Measurements from ENCODE around the gene DENND1B.

DENND1B gene

DNA sequence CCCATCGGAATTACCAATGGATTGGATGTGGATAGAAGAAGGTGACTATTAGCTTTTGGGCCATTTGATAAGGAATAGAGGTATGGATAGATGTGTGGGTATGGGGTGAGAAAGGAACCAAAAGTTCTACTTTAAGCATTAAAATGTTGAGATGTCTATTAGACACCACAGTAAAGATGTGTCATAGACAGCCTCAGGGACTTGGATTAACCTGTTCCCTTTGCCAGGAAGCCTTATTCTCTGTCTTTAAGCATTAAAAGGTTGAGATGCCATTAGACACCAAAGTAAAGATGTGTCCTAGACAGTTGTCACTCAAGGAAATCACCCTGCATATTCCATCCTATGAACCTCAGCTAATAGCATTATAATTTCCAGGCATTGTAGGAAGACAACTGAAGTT is 11.0 kb upstream of the DENND1B start:
- no peak overlapping the region for H3K4me3 ChIP-seq (ENCODE audit: low read depth in 1 of 5, low read length in 5 of 5)
- no peak overlapping the region for H3K9ac ChIP-seq (ENCODE audit: low read length in 5 of 5)
- H3K36me3 ChIP-seq (ENCODE audit: control insufficient read depth in 5 of 5, insufficient read depth in 5 of 5, low read length in 5 of 5) = no peaks in the 10 kb centered on the region
- no peaks in the 10 kb centered on the region for H3K27me3 ChIP-seq (ENCODE audit: control insufficient read depth in 5 of 5, insufficient read depth in 4 of 5, low read length in 5 of 5)
- H3K4me1 ChIP-seq (ENCODE audit: control insufficient read depth in 5 of 5, insufficient read depth in 5 of 5, low read length in 5 of 5) = no peaks in the 10 kb centered on the region
- H3K9me3 ChIP-seq (ENCODE audit: control insufficient read depth in 5 of 5, low read length in 5 of 5) = peaks cover 0 to 7% (median 6%) of the 10 kb centered on the region in 5 donors
- H3K27ac ChIP-seq (ENCODE audit: low read depth, low read length) = no peak overlapping the region

DNA sequence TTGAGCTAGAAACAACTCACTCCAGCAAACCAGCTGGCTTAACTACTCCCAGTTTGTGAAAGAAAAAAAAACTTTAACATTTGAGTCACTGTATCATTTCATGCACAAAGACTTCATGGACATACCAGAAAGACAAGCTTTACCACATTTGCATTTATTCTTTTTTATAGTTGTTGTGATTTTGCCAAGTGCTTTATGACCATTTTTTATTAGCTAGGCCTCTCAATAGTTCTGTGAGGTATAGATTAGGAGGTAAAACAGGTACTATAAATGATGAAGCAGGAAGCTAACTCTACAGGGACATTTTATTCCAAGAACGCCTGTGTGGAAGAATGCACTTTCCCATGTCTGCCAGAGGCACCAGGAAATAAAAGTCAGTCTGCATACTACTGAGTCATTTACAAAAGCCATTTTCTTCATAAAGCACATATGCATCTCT is 8.2 kb upstream of the DENND1B start:
- Histone ChIP-seq H3K27me3 (ENCODE audit: control insufficient read depth in 5 of 5, insufficient read depth in 4 of 5, low read length in 5 of 5) (no peaks in the 10 kb centered on the region), H3K27ac (ENCODE audit: low read depth, low read length) (no peak overlapping the region), H3K36me3 (ENCODE audit: control insufficient read depth in 5 of 5, insufficient read depth in 5 of 5, low read length in 5 of 5) (no peaks in the 10 kb centered on the region), H3K4me1 (ENCODE audit: control insufficient read depth in 5 of 5, insufficient read depth in 5 of 5, low read length in 5 of 5) (no peaks in the 10 kb centered on the region), H3K4me3 (ENCODE audit: low read depth in 1 of 5, low read length in 5 of 5) (no peak overlapping the region), H3K9me3 (ENCODE audit: control insufficient read depth in 5 of 5, low read length in 5 of 5) (no peaks in the 10 kb centered on the region), H3K9ac (ENCODE audit: low read length in 5 of 5) (no peak overlapping the region)

DNA sequence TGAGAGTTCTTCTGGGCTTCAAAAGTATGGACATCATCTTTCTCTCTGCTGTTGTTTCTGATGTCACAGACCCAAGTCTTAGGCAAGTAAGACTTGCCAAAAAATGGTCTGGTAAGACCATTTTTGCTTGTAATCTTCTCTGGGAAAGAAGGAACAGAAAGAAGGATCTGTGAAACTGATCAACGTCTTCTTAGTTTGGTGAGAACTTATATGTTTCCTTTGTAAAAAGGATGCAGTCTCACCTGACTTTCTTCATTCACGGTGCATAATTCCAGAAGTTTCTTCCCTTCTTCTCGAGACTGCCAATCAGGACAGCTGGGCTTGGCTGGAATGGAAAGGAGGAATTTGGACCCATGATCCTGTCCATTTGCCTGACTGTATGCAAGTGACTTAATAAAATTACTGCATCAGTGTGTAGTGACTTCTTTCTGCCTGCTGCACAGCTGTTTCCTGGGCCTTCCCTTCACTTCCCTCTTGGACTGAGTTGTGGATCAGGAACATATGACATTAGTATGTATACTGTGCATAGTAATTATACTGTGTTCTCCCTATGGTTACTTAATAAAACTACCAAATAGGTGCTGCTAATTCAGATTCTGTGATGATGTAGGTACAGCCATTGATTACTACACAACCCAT is 7.6 kb upstream of the DENND1B start:
- Histone ChIP-seq H3K27ac (ENCODE audit: low read depth, low read length) (no peak overlapping the region), H3K9ac (ENCODE audit: low read length in 5 of 5) (no peak overlapping the region), H3K4me3 (ENCODE audit: low read depth in 1 of 5, low read length in 5 of 5) (no peak overlapping the region)

DNA sequence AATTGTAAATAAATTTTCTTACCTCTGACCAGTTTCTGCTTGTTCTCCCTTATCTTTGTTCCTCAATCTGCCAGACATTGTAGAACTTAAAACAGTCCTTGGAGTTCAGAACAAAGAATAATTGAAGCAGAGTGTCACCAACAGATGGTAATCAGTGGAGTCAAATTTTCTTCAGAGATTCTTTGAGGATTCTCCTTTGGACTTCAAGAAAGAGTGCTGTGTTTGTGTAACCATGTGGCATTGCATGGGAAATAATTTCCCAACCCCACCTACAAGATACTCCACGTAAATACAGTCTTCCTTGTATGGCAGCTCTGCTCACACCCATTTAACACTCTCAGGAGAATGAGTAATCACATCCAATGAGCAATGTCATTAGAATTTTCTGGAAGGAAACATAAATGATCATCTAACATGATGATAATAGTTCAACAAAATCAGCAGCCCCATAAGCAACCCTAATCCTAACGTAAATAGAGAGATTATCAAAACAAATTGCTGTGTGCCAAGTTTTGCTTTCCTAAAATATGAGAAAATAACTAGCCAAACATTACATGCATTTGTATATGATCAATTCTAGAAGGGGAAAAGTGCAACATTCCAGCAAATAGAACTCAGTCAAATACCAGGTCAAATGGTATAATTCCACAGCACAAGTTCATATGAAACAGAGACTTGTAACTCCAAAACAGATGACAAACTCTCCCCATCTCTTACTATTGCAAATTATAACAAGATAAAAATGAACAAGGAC is 6.9 kb upstream of the DENND1B start:
- Histone ChIP-seq H3K9me3 (ENCODE audit: control insufficient read depth in 5 of 5, low read length in 5 of 5) (no peaks in the 10 kb centered on the region), H3K36me3 (ENCODE audit: control insufficient read depth in 5 of 5, insufficient read depth in 5 of 5, low read length in 5 of 5) (no peaks in the 10 kb centered on the region), H3K9ac (ENCODE audit: low read length in 5 of 5) (no peak overlapping the region), H3K27me3 (ENCODE audit: control insufficient read depth in 5 of 5, insufficient read depth in 4 of 5, low read length in 5 of 5) (no peaks in the 10 kb centered on the region), H3K27ac (ENCODE audit: low read depth, low read length) (no peak overlapping the region), H3K4me1 (ENCODE audit: control insufficient read depth in 5 of 5, insufficient read depth in 5 of 5, low read length in 5 of 5) (no peaks in the 10 kb centered on the region), H3K4me3 (ENCODE audit: low read depth in 1 of 5, low read length in 5 of 5) (no peak overlapping the region)

More for the DNA sequence above, 7.6 kb upstream of the DENND1B start:
- H3K4me1 ChIP-seq (ENCODE audit: control insufficient read depth in 5 of 5, insufficient read depth in 5 of 5, low read length in 5 of 5) = no peaks in the 10 kb centered on the region
- H3K36me3 ChIP-seq (ENCODE audit: control insufficient read depth in 5 of 5, insufficient read depth in 5 of 5, low read length in 5 of 5) = no peaks in the 10 kb centered on the region
- no peaks in the 10 kb centered on the region for H3K27me3 ChIP-seq (ENCODE audit: control insufficient read depth in 5 of 5, insufficient read depth in 4 of 5, low read length in 5 of 5)
- no peaks in the 10 kb centered on the region for H3K9me3 ChIP-seq (ENCODE audit: control insufficient read depth in 5 of 5, low read length in 5 of 5)

DNA sequence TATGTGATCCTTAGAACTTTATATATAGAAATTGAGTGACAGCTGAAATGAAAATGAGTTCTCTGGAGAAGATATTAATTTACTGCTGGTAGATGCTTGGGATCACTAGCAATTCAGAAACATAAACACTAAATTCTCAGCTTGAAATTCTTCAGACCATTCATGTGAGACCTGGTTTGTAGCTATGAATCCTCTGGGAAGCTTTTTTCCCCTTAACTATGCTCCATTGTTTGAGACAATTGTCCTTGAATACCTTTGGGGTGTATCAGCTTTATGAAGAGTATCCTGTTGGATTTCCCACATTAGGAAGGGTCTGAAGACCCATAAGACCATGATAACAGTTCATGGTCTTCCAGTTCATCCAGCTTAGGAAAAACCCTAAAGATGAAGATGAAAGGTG is 4.6 kb upstream of the DENND1B start:
- no peak overlapping the region for H3K4me3 ChIP-seq (ENCODE audit: low read depth in 1 of 5, low read length in 5 of 5)

DNA sequence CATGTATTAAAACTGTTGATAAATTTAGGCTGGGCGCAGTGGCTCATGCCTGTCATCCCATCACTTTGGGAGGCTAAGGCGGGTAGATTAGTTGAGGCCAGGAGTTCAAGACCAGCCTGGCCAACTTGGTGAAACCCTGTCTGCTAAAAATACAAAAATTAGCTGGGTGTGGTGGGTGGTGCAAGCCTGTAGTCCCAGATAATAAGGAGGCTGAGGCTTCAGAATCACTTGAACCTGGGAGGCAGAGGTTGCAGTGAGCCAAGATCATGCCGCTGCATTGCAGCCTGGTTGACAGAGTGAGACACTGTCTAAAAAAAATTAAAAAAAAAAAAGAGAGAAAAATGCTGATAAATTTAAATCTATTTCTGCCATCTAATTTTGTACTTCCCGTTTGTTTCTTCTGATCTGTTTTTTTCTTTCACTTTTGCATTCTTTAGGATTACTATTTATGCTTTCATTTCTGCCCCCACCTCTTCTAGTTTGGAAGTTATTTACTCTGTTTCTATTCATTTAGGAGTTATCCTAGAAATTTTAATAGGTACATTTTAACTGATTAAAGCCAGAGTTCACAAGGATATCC is 3.2 kb upstream of the DENND1B start:
- H3K27ac ChIP-seq (ENCODE audit: low read depth, low read length) = no peak overlapping the region
- no peak overlapping the region for H3K9ac ChIP-seq (ENCODE audit: low read length in 5 of 5)
- H3K9me3 ChIP-seq (ENCODE audit: control insufficient read depth in 5 of 5, low read length in 5 of 5) = no peaks in the 10 kb centered on the region
- H3K4me1 ChIP-seq (ENCODE audit: control insufficient read depth in 5 of 5, insufficient read depth in 5 of 5, low read length in 5 of 5) = peaks cover 3 to 20% (median 19%) of the 10 kb centered on the region in 5 donors
- H3K27me3 ChIP-seq (ENCODE audit: control insufficient read depth in 5 of 5, insufficient read depth in 4 of 5, low read length in 5 of 5) = no peaks in the 10 kb centered on the region
- no peaks in the 10 kb centered on the region for H3K36me3 ChIP-seq (ENCODE audit: control insufficient read depth in 5 of 5, insufficient read depth in 5 of 5, low read length in 5 of 5)
- H3K4me3 ChIP-seq (ENCODE audit: low read depth in 1 of 5, low read length in 5 of 5) = no peak overlapping the region

More for the DNA sequence above, 4.6 kb upstream of the DENND1B start:
- no peaks in the 10 kb centered on the region for H3K9me3 ChIP-seq (ENCODE audit: control insufficient read depth in 5 of 5, low read length in 5 of 5)
- H3K4me1 ChIP-seq (ENCODE audit: control insufficient read depth in 5 of 5, insufficient read depth in 5 of 5, low read length in 5 of 5) = peaks cover 0 to 10% (median 7%) of the 10 kb centered on the region in 5 donors
- no peak overlapping the region for H3K27ac ChIP-seq (ENCODE audit: low read depth, low read length)
- no peaks in the 10 kb centered on the region for H3K36me3 ChIP-seq (ENCODE audit: control insufficient read depth in 5 of 5, insufficient read depth in 5 of 5, low read length in 5 of 5)
- no peak overlapping the region for H3K9ac ChIP-seq (ENCODE audit: low read length in 5 of 5)
- no peaks in the 10 kb centered on the region for H3K27me3 ChIP-seq (ENCODE audit: control insufficient read depth in 5 of 5, insufficient read depth in 4 of 5, low read length in 5 of 5)

DNA sequence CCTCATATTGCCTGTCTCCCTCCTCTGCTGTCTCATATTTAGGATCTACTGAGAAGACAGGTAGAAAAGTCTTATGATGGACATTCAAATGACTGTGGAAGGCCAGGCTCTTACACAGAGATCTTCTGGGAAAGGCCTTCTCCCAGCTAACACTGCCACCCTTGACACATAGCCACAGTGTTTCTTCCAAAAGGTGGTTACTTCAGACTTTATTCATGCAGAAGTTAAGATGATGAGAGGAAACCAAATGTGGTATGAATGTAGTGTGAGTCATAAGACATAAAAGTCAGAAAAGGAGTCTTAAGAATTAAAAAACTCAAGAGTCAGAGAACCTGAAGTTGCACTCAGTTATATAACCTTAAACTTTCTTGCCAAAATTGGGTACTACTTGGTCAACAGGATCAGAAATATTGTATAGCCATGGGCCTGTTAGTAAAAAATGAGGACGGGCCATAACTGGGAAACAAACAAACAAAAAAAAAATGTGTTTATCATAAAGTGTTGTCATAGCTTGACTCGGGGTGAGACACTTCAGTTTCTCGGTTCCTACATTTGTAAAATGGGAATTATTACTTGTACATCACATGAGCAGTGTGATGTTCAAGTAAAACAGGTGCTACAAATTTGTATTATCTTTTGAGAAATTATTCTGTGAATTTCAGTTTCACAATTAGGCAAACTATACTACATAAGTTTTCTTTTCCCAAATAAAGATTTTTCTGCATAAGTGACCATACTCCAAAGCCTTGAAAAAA is 1.2 kb upstream of the DENND1B start:
- Histone ChIP-seq H3K9ac (ENCODE audit: low read length in 5 of 5) (peak overlapping the region in 1 of 5 donors; percentile 19), H3K4me1 (ENCODE audit: control insufficient read depth in 5 of 5, insufficient read depth in 5 of 5, low read length in 5 of 5) (peaks cover 3 to 26% (median 24%) of the 10 kb centered on the region in 5 donors), H3K27me3 (ENCODE audit: control insufficient read depth in 5 of 5, insufficient read depth in 4 of 5, low read length in 5 of 5) (no peaks in the 10 kb centered on the region), H3K27ac (ENCODE audit: low read depth, low read length) (peak overlapping the region; percentile 85), H3K4me3 (ENCODE audit: low read depth in 1 of 5, low read length in 5 of 5) (no peak overlapping the region), H3K9me3 (ENCODE audit: control insufficient read depth in 5 of 5, low read length in 5 of 5) (no peaks in the 10 kb centered on the region), H3K36me3 (ENCODE audit: control insufficient read depth in 5 of 5, insufficient read depth in 5 of 5, low read length in 5 of 5) (no peaks in the 10 kb centered on the region)

DNA sequence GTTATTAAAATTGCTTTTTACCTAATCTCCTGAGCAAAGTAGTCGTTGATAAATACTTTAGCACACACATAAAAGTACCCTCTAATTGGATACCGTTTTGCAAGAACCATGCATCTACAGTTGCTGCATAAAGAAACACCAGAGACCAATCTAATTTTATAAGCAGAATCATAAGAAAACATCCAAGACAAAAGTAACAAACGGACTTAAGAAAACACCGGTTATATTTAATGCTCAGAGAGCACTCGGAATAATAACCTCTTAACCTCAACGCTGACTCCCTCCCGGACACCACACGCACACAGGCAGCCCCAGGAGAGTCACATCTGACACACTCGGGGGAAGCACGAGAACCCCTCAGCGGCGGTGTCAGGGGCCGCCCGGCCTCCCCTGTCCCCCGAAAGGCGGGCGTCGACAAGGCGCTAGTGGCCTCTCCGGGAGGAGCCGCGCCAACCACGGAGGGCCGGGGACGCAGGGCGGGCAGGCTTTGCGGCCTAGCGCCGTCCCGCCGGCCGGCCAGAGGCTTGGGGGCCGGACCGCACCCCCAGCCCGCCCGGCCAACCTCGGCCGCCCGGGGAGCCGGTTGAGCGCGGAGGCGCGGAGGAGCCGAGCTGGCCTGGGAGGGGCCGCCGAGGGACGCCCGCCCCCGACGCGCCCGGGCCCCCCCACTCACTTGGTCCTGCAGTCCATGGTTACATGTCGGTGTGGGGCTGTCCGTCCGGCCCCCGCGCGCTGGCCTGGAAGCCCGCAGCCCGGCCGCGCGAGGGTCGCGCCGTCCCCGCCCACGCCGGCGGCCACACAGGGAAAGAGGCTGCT is 606 bp downstream of the DENND1B start:
- Histone ChIP-seq H3K4me3 (ENCODE audit: low read depth in 1 of 5, low read length in 5 of 5) (peak overlapping the region; percentile 74 to 82 (median 77)), H3K4me1 (ENCODE audit: control insufficient read depth in 5 of 5, insufficient read depth in 5 of 5, low read length in 5 of 5) (peaks cover 3 to 26% (median 24%) of the 10 kb centered on the region in 5 donors), H3K9me3 (ENCODE audit: control insufficient read depth in 5 of 5, low read length in 5 of 5) (no peaks in the 10 kb centered on the region), H3K9ac (ENCODE audit: low read length in 5 of 5) (peak overlapping the region; percentile 81 to 94 (median 93)), H3K27ac (ENCODE audit: low read depth, low read length) (peak overlapping the region; percentile 85), H3K36me3 (ENCODE audit: control insufficient read depth in 5 of 5, insufficient read depth in 5 of 5, low read length in 5 of 5) (no peaks in the 10 kb centered on the region), H3K27me3 (ENCODE audit: control insufficient read depth in 5 of 5, insufficient read depth in 4 of 5, low read length in 5 of 5) (no peaks in the 10 kb centered on the region)

DNA sequence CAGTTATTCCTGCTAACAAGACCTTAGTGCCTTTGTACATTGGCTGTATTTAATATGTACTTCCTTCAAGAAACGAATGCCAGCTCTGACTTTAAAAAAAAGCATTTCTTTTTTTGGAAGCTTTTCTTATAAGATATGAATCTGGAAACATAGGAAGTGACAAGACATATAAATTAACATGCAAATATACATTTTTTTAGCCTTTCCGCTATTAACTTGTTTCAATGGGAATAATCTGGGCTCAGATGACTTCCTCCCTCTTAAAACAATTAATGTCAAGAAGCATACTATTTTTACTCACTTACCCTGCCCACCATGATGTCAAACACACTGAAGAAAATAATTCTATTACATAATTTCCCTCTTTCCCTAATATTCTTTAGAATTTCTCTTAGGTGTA is 1.4 kb downstream of the DENND1B start:
- no peaks in the 10 kb centered on the region for H3K27me3 ChIP-seq (ENCODE audit: control insufficient read depth in 5 of 5, insufficient read depth in 4 of 5, low read length in 5 of 5)
- peaks cover 3 to 26% (median 24%) of the 10 kb centered on the region in 5 donors for H3K4me1 ChIP-seq (ENCODE audit: control insufficient read depth in 5 of 5, insufficient read depth in 5 of 5, low read length in 5 of 5)
- H3K27ac ChIP-seq (ENCODE audit: low read depth, low read length) = peak overlapping the region; percentile 85
- peak overlapping the region in 3 of 5 donors; percentile 74 to 82 (median 76) for H3K4me3 ChIP-seq (ENCODE audit: low read depth in 1 of 5, low read length in 5 of 5)
- no peaks in the 10 kb centered on the region for H3K9me3 ChIP-seq (ENCODE audit: control insufficient read depth in 5 of 5, low read length in 5 of 5)
- H3K36me3 ChIP-seq (ENCODE audit: control insufficient read depth in 5 of 5, insufficient read depth in 5 of 5, low read length in 5 of 5) = no peaks in the 10 kb centered on the region
- H3K9ac ChIP-seq (ENCODE audit: low read length in 5 of 5) = peak overlapping the region; percentile 81 to 94 (median 93)

Measured in subcutaneous abdominal adipose tissue (tissue), 5 donors.